Measurements from ENCODE around the gene S100P. TPM values are rescaled to one million over a fixed set of nuclear protein-coding genes. Genes with fewer than 3 reads are reported as not detected.

S100P gene
- total and polyA plus RNA-seq, 4 donors: 0.42 to 3.1 (median 2.3) TPM

DNA sequence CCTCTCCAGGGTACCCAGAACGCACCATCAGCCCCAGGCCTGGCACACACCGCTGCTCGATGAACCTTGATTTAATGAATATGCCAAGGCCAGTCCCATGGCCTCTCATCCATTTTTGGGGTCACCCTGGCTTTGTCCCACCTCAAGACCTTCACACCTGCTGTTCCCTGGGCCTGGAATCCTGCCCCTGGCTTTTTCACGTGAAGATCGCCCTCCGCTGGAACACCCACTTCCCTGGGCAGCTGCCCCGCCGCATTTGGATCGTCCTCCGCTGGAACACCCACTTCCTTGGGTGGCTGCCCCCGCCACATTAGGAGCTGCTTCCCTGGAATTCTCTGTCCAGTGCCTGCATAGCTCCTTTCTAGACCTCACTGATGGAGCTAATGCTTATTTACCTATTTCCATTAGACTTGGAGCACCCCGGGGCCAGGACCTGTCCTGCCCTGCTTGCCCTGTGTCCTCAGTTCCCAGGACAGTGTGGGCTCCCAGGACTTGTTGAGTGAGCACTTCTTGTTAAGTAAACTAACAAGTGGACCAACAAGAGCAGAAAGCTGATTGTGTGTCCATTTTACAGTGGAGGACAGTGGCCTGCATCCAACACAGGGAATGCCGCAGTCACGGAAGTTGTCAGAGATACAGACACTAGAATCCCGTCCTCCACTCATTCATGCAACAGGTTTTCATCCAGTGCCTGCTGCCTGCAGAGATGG is 34.8 kb downstream of the S100P start:
- no peaks in the 10 kb centered on the region for H3K9me3 ChIP-seq (ENCODE audit: control insufficient read depth in 4 of 4, low read length in 3 of 4)
- H3K4me3 ChIP-seq (ENCODE audit: low read depth in 1 of 3, low read length in 3 of 3): no peak overlapping the region
- no peak for DNase-seq (ENCODE audit: low spot score)
- peak overlapping the region; percentile 20 to 61 for H3K27ac ChIP-seq (ENCODE audit: low read depth in 1 of 2, low read length in 2 of 2)
- 68% methylated on average over 15 of the region's 15 CpGs for WGBS
- TF ChIP-seq, protein P1, sequence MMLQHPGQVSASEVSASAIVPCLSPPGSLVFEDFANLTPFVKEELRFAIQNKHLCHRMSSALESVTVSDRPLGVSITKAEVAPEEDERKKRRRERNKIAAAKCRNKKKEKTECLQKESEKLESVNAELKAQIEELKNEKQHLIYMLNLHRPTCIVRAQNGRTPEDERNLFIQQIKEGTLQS (IDR thresholded peaks at IDR 0.05): no peak
- peak in 1 of 2 donors; percentile 30 for TF ChIP-seq RAD21 (IDR thresholded peaks at IDR 0.05)
- TF ChIP-seq, protein P2, sequence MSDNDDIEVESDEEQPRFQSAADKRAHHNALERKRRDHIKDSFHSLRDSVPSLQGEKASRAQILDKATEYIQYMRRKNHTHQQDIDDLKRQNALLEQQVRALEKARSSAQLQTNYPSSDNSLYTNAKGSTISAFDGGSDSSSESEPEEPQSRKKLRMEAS (IDR thresholded peaks at IDR 0.05): no peak
- no peak for TF ChIP-seq EGR1 (IDR thresholded peaks at IDR 0.05; ENCODE audit: low read depth in 2 of 2)
- TF ChIP-seq, protein P3, sequence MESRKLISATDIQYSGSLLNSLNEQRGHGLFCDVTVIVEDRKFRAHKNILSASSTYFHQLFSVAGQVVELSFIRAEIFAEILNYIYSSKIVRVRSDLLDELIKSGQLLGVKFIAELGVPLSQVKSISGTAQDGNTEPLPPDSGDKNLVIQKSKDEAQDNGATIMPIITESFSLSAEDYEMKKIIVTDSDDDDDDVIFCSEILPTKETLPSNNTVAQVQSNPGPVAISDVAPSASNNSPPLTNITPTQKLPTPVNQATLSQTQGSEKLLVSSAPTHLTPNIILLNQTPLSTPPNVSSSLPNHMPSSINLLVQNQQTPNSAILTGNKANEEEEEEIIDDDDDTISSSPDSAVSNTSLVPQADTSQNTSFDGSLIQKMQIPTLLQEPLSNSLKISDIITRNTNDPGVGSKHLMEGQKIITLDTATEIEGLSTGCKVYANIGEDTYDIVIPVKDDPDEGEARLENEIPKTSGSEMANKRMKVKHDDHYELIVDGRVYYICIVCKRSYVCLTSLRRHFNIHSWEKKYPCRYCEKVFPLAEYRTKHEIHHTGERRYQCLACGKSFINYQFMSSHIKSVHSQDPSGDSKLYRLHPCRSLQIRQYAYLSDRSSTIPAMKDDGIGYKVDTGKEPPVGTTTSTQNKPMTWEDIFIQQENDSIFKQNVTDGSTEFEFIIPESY (IDR thresholded peaks at IDR 0.05): no peak
- TF ChIP-seq RXRA (IDR thresholded peaks at IDR 0.05): peak; percentile 68 to 88
- TF ChIP-seq GABPA (IDR thresholded peaks at IDR 0.05 in 1 of 2, conservative IDR thresholded peaks at IDR 0.05 in 1 of 2): no peak
- peak; percentile 20 for TF ChIP-seq SP1 (IDR thresholded peaks at IDR 0.05)
- peak; percentile 73 to 86 for TF ChIP-seq HNF4A (conservative IDR thresholded peaks at IDR 0.05)
- H3K27me3 ChIP-seq (ENCODE audit: control insufficient read depth in 4 of 4, insufficient read depth in 4 of 4, low read length in 3 of 4): no peaks in the 10 kb centered on the region
- H3K36me3 ChIP-seq (ENCODE audit: control insufficient read depth in 4 of 4, insufficient read depth in 3 of 4, low read depth in 1 of 4, low read length in 3 of 4): no peaks in the 10 kb centered on the region
- H3K9ac ChIP-seq (ENCODE audit: low read depth in 1 of 2, low read length in 2 of 2): no peak overlapping the region
- H3K4me1 ChIP-seq (ENCODE audit: control insufficient read depth in 4 of 4, insufficient read depth in 4 of 4, low read length in 3 of 4): peaks cover 8 to 38% (median 26%) of the 10 kb centered on the region in 4 donors

DNA sequence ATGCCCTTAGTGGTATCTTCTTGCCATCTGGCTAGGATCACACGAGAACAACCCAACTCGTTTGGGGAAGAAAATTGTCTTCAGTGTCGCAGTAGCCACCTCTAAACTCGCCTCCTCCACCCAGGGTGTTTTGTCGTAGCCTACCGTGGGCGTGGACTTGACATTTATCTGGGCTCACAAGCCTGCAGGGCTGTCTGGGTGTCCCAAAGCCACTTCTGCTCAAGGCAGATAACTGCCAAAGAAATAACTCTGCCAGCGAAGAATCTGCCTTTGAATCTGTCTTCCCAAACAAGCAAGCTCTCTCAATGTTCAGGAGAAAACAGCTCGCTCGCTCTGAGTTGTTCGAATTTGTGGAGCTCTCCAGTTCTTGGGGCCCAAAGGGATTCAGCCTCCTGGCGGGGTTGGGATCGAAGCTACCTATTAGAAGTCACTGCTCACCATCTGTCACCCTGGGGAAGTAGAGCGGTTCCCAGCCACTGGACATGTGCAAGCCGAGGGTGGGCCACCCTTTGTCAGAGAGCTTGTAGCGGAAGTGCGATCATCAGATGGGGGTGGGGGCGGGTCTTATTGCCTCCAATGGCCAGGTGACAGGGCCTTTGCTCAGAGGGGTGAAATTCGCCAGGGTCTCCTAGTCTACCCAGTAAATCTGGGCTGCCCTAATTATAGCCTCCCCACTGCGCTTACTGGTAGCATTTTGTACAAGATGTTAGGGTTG is 37.1 kb downstream of the S100P start:
- TF ChIP-seq GABPA (IDR thresholded peaks at IDR 0.05 in 1 of 2, conservative IDR thresholded peaks at IDR 0.05 in 1 of 2) (no peak), HNF4G (IDR thresholded peaks at IDR 0.05) (no peak), RAD21 (IDR thresholded peaks at IDR 0.05) (no peak), JUND (IDR thresholded peaks at IDR 0.05) (no peak), HNF4A (conservative IDR thresholded peaks at IDR 0.05) (no peak), RXRA (IDR thresholded peaks at IDR 0.05) (no peak), NR2F2 (IDR thresholded peaks at IDR 0.05) (no peak), SP1 (IDR thresholded peaks at IDR 0.05) (no peak), EGR1 (IDR thresholded peaks at IDR 0.05; ENCODE audit: low read depth in 2 of 2) (no peak), TAF1 (conservative IDR thresholded peaks at IDR 0.05) (no peak), YY1 (IDR thresholded peaks at IDR 0.05) (no peak), FOXA2 (IDR thresholded peaks at IDR 0.05) (no peak), FOXA1 (IDR thresholded peaks at IDR 0.05) (no peak)
- TF ChIP-seq, protein P1 (IDR thresholded peaks at IDR 0.05): no peak
- TF ChIP-seq, protein P4, sequence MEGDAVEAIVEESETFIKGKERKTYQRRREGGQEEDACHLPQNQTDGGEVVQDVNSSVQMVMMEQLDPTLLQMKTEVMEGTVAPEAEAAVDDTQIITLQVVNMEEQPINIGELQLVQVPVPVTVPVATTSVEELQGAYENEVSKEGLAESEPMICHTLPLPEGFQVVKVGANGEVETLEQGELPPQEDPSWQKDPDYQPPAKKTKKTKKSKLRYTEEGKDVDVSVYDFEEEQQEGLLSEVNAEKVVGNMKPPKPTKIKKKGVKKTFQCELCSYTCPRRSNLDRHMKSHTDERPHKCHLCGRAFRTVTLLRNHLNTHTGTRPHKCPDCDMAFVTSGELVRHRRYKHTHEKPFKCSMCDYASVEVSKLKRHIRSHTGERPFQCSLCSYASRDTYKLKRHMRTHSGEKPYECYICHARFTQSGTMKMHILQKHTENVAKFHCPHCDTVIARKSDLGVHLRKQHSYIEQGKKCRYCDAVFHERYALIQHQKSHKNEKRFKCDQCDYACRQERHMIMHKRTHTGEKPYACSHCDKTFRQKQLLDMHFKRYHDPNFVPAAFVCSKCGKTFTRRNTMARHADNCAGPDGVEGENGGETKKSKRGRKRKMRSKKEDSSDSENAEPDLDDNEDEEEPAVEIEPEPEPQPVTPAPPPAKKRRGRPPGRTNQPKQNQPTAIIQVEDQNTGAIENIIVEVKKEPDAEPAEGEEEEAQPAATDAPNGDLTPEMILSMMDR (IDR thresholded peaks at IDR 0.05; ENCODE audit: low read depth, low read length, missing input control): no peak
- TF ChIP-seq, protein P5, sequence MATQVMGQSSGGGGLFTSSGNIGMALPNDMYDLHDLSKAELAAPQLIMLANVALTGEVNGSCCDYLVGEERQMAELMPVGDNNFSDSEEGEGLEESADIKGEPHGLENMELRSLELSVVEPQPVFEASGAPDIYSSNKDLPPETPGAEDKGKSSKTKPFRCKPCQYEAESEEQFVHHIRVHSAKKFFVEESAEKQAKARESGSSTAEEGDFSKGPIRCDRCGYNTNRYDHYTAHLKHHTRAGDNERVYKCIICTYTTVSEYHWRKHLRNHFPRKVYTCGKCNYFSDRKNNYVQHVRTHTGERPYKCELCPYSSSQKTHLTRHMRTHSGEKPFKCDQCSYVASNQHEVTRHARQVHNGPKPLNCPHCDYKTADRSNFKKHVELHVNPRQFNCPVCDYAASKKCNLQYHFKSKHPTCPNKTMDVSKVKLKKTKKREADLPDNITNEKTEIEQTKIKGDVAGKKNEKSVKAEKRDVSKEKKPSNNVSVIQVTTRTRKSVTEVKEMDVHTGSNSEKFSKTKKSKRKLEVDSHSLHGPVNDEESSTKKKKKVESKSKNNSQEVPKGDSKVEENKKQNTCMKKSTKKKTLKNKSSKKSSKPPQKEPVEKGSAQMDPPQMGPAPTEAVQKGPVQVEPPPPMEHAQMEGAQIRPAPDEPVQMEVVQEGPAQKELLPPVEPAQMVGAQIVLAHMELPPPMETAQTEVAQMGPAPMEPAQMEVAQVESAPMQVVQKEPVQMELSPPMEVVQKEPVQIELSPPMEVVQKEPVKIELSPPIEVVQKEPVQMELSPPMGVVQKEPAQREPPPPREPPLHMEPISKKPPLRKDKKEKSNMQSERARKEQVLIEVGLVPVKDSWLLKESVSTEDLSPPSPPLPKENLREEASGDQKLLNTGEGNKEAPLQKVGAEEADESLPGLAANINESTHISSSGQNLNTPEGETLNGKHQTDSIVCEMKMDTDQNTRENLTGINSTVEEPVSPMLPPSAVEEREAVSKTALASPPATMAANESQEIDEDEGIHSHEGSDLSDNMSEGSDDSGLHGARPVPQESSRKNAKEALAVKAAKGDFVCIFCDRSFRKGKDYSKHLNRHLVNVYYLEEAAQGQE (IDR thresholded peaks at IDR 0.05): no peak
- TF ChIP-seq, protein P2 (IDR thresholded peaks at IDR 0.05): no peak
- Histone ChIP-seq H3K9me3 (ENCODE audit: control insufficient read depth in 4 of 4, low read length in 3 of 4) (no peaks in the 10 kb centered on the region), H3K4me3 (ENCODE audit: low read depth in 1 of 3, low read length in 3 of 3) (no peak overlapping the region), H3K36me3 (ENCODE audit: control insufficient read depth in 4 of 4, insufficient read depth in 3 of 4, low read depth in 1 of 4, low read length in 3 of 4) (no peaks in the 10 kb centered on the region), H3K9ac (ENCODE audit: low read depth in 1 of 2, low read length in 2 of 2) (no peak overlapping the region), H3K27ac (ENCODE audit: low read depth in 1 of 2, low read length in 2 of 2) (no peak overlapping the region), H3K4me1 (ENCODE audit: control insufficient read depth in 4 of 4, insufficient read depth in 4 of 4, low read length in 3 of 4) (peaks cover 14 to 49% (median 32%) of the 10 kb centered on the region in 4 donors), H3K27me3 (ENCODE audit: control insufficient read depth in 4 of 4, insufficient read depth in 4 of 4, low read length in 3 of 4) (no peaks in the 10 kb centered on the region)
- 82% methylated on average over 20 of the region's 20 CpGs for WGBS
- peak; percentile 82 for DNase-seq (ENCODE audit: low spot score)

Data from liver (tissue), 9 donors.